IPS-18a (cell line): ENCODE results near the gene MORC2.

ENCODE experiments used
- H3K27ac ChIP-seq: one replicate; pipeline ENCODE4 v1.5.1; 2013; ENCODE audit warnings: low read length
- H3K27me3 ChIP-seq: one replicate; pipeline ENCODE4 v1.6.1; 2013; ENCODE audit warnings: mild to moderate bottlenecking, low read length; ENCODE audit not compliant: control insufficient read depth, insufficient read depth
- H3K36me3 ChIP-seq: one replicate; pipeline ENCODE4 v1.6.1; 2013; ENCODE audit warnings: low read depth, low read length; ENCODE audit not compliant: control insufficient read depth
- H3K4me1 ChIP-seq: one replicate; pipeline ENCODE4 v1.6.1; 2013; ENCODE audit warnings: low read depth, low read length; ENCODE audit not compliant: control insufficient read depth
- H3K4me3 ChIP-seq: one replicate; pipeline ENCODE4 v1.5.1; 2013; ENCODE audit warnings: low read length
- H3K9ac ChIP-seq: one replicate; pipeline ENCODE4 v1.6.1; 2013; ENCODE audit warnings: mild to moderate bottlenecking, low read length, moderate library complexity
- H3K9me3 ChIP-seq: one replicate; pipeline ENCODE4 v1.6.1; 2013; ENCODE audit warnings: low read depth, low read length; ENCODE audit not compliant: control insufficient read depth

MORC2 gene

GRCh38 chr22:30910358-30910757 lies 58.2 kb downstream of the MORC2 start:
- no peaks in the 10 kb centered on the region for H3K4me1 ChIP-seq
- peaks cover 12% of the 10 kb centered on the region for H3K36me3 ChIP-seq
- H3K27me3 ChIP-seq = no peaks in the 10 kb centered on the region
- no peak overlapping the region for H3K9ac ChIP-seq
- H3K27ac ChIP-seq = no peak overlapping the region
- H3K4me3 ChIP-seq = no peak overlapping the region
- no peaks in the 10 kb centered on the region for H3K9me3 ChIP-seq

GRCh38 chr22:30909306-30909705 lies 59.3 kb downstream of the MORC2 start:
- Histone ChIP-seq H3K36me3 (peaks cover 12% of the 10 kb centered on the region), H3K4me3 (no peak overlapping the region), H3K9me3 (no peaks in the 10 kb centered on the region), H3K9ac (no peak overlapping the region), H3K27me3 (no peaks in the 10 kb centered on the region), H3K27ac (no peak overlapping the region), H3K4me1 (no peaks in the 10 kb centered on the region)

GRCh38 chr22:30908051-30908461 lies 60.5 kb downstream of the MORC2 start:
- Histone ChIP-seq H3K9ac (no peak overlapping the region), H3K4me3 (no peak overlapping the region), H3K27ac (no peak overlapping the region), H3K36me3 (peaks cover 24% of the 10 kb centered on the region), H3K27me3 (no peaks in the 10 kb centered on the region), H3K9me3 (no peaks in the 10 kb centered on the region), H3K4me1 (no peaks in the 10 kb centered on the region)

- Histone ChIP-seq H3K9ac (no peak overlapping the region), H3K36me3 (peaks cover 29% of the 10 kb centered on the region), H3K27me3 (no peaks in the 10 kb centered on the region), H3K4me1 (no peaks in the 10 kb centered on the region), H3K27ac (no peak overlapping the region), H3K9me3 (no peaks in the 10 kb centered on the region), H3K4me3 (no peak overlapping the region)
Measured at GRCh38 chr22:30906946-30907345, 61.6 kb downstream of the MORC2 start.

GRCh38 chr22:30906411-30906810 lies 62.2 kb downstream of the MORC2 start:
- no peak overlapping the region for H3K4me3 ChIP-seq
- no peak overlapping the region for H3K9ac ChIP-seq
- H3K27me3 ChIP-seq = no peaks in the 10 kb centered on the region
- no peaks in the 10 kb centered on the region for H3K9me3 ChIP-seq
- no peaks in the 10 kb centered on the region for H3K4me1 ChIP-seq
- no peak overlapping the region for H3K27ac ChIP-seq
- H3K36me3 ChIP-seq = peaks cover 33% of the 10 kb centered on the region

- Histone ChIP-seq H3K4me1 (no peaks in the 10 kb centered on the region), H3K9ac (no peak overlapping the region), H3K27me3 (no peaks in the 10 kb centered on the region), H3K9me3 (no peaks in the 10 kb centered on the region), H3K4me3 (no peak overlapping the region), H3K27ac (no peak overlapping the region), H3K36me3 (peaks cover 33% of the 10 kb centered on the region)
Measured at GRCh38 chr22:30905696-30906341, 62.8 kb downstream of the MORC2 start.

- Histone ChIP-seq H3K4me3 (no peak overlapping the region), H3K36me3 (peaks cover 27% of the 10 kb centered on the region), H3K9ac (no peak overlapping the region), H3K27me3 (no peaks in the 10 kb centered on the region), H3K27ac (no peak overlapping the region), H3K9me3 (no peaks in the 10 kb centered on the region), H3K4me1 (no peaks in the 10 kb centered on the region)
Measured at GRCh38 chr22:30903876-30904460, 64.6 kb downstream of the MORC2 start.

- no peaks in the 10 kb centered on the region for H3K27me3 ChIP-seq
- H3K4me1 ChIP-seq = no peaks in the 10 kb centered on the region
- H3K36me3 ChIP-seq = peaks cover 23% of the 10 kb centered on the region
- H3K9me3 ChIP-seq = no peaks in the 10 kb centered on the region
- H3K9ac ChIP-seq = no peak overlapping the region
- H3K4me3 ChIP-seq = no peak overlapping the region
- H3K27ac ChIP-seq = no peak overlapping the region
Measured at GRCh38 chr22:30902496-30903357, 65.8 kb downstream of the MORC2 start.

- peaks cover 16% of the 10 kb centered on the region for H3K4me1 ChIP-seq
- no peak overlapping the region for H3K27ac ChIP-seq
Measured at GRCh38 chr22:30894371-30894740, 74.2 kb downstream of the MORC2 start.

GRCh38 chr22:30893434-30894370 lies 74.9 kb downstream of the MORC2 start:
- Histone ChIP-seq H3K4me3 (no peak overlapping the region), H3K9ac (no peak overlapping the region), H3K27ac (no peak overlapping the region), H3K36me3 (peaks cover 3% of the 10 kb centered on the region), H3K27me3 (no peaks in the 10 kb centered on the region), H3K9me3 (no peaks in the 10 kb centered on the region), H3K4me1 (peaks cover 16% of the 10 kb centered on the region)

More at GRCh38 chr22:30894371-30894740, 74.2 kb downstream of the MORC2 start:
- Histone ChIP-seq H3K9ac (no peak overlapping the region), H3K4me3 (no peak overlapping the region), H3K27me3 (no peaks in the 10 kb centered on the region), H3K36me3 (peaks cover 3% of the 10 kb centered on the region), H3K9me3 (no peaks in the 10 kb centered on the region)

- Histone ChIP-seq H3K27ac (no peak overlapping the region), H3K4me1 (peaks cover 16% of the 10 kb centered on the region), H3K9ac (no peak overlapping the region), H3K36me3 (peaks cover 3% of the 10 kb centered on the region), H3K27me3 (no peaks in the 10 kb centered on the region), H3K4me3 (no peak overlapping the region), H3K9me3 (no peaks in the 10 kb centered on the region)
Measured at GRCh38 chr22:30892731-30893221, 75.8 kb downstream of the MORC2 start.
